KOPT-K1 (cell line): ENCODE results near the gene TTC23.
"Not testable (repeated sequence)": the region's sequence is repeated elsewhere in the genome, so short reads cannot be mapped to it uniquely, and the experiment has no call there.

Experiments used
- H3K27ac ChIP-seq: fragments of 200-600 bp; sonication (generic); 2 replicates; pipeline ENCODE4 v1.5.1; 2016; ENCODE audit warnings: antibody characterized with exemption, mild to moderate bottlenecking, low read depth, low read length; ENCODE audit not compliant: poor library complexity, severe bottlenecking
- H3K36me3 ChIP-seq: fragments of 200-600 bp; sonication (generic); 2 replicates; pipeline ENCODE4 v1.5.1; 2017; ENCODE audit warnings: antibody characterized with exemption, mild to moderate bottlenecking, low read length, moderate library complexity; ENCODE audit not compliant: insufficient read depth
- H3K9me3 ChIP-seq: fragments of 200-600 bp; sonication (generic); 2 replicates; pipeline ENCODE4 v1.5.1; 2017; ENCODE audit warnings: antibody characterized with exemption, low read length, mild to moderate bottlenecking; ENCODE audit not compliant: insufficient read depth, poor library complexity, severe bottlenecking

TTC23 gene

DNA sequence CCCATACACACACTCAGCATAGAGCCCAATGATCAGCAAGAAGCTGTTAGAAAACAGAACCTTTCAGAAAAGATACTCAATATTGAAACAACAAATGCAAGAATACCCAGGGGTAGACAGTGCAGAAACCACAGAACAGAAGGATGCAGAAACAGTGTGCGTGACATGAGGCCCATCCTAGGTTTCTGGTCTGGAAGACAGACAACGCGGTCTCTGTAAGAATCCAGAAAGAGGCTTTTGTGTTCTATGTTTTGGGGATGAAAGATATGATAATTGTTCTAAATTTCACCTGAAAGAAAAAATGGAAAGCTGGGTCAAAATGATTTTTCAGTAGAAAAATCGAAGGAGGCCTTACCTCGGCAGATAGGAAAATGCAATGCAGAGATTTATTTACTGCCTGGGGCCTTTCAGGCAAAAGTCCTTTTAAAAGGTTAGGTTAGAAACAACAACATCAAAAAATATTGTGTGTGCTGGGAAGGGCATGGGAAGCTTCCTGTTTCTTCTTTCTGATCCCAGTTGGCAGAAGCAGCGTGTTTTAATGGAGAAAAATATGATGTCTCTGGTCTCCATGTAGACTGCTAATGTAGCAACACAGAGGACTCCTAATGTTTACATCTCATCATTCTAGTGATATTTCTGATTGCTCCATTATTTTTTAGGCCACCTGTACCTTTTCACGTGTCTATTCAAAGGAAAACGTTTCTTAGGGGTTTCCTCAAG, 127.5 kb downstream of the TTC23 start:
- no peaks in the 10 kb centered on the region for H3K9me3 ChIP-seq
- no peaks in the 10 kb centered on the region for H3K36me3 ChIP-seq
- H3K27ac ChIP-seq: no peak overlapping the region

DNA sequence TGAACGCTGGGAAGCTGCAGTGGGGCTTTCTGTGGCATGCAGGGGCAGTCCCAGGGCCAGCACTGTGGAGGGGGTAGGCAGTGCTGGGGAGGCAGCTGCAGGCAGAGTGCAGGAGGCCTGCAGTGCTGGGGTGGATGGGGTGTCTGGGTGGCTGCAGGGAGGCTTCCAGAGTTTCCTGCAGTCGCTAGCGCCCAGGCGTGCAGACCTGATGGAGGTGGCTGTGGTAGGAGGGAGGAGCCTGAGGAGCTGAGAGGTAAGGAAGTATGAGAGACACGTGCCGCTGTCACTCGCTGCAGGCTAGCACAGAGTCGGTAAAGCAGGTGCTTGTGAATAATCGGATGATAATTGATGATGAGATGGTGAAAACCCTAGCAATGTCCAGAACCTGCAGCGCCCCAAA, 128.2 kb downstream of the TTC23 start:
- Histone ChIP-seq H3K9me3 (no peaks in the 10 kb centered on the region), H3K36me3 (no peaks in the 10 kb centered on the region), H3K27ac (no peak overlapping the region)

- Histone ChIP-seq H3K27ac (no peak overlapping the region), H3K36me3 (no peaks in the 10 kb centered on the region), H3K9me3 (no peaks in the 10 kb centered on the region)
Measured at GRCh38 chr15:99120050-99120777, 129.2 kb downstream of the TTC23 start.

GRCh38 chr15:99118801-99119546, 130.4 kb downstream of the TTC23 start:
- Histone ChIP-seq H3K27ac (no peak overlapping the region), H3K36me3 (no peaks in the 10 kb centered on the region), H3K9me3 (no peaks in the 10 kb centered on the region)

- no peak overlapping the region for H3K27ac ChIP-seq
- H3K36me3 ChIP-seq: no peaks in the 10 kb centered on the region
- H3K9me3 ChIP-seq: no peaks in the 10 kb centered on the region
Measured at GRCh38 chr15:99118258-99118632, 131.1 kb downstream of the TTC23 start.

DNA sequence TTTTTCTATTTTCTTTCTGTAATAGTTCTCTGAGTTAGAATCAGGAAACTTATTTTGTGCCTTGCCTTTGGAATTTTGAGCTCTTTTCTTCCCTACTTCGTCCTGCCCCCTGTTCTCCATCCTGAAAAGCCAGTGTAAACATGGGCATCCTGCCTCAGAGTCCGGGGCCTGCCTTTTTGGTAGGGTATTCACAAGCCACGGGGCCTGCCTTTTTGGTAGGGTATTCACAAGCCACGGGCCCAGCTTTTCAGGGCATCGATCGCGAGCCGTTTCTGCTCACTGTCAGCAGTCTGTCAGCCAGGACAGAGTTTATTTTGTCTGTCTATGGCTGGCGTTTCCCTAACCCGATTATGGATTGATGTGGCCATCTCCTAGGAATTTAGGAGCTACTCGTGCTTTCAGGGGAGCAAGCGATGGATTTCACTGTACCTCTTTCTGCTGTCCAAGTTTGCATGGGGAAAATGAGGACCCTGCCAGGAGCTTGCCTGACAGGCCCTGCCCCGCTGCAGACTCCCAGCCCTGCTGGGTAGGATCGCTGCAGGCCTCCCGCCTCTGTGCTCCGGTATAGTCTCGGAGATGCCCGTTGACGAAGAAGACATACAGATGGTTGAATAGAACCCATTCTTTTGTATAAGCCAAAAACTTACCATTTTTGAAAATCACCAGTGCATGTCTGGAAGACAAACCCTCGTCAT, 131.7 kb downstream of the TTC23 start:
- no peaks in the 10 kb centered on the region for H3K36me3 ChIP-seq
- no peak overlapping the region for H3K27ac ChIP-seq
- H3K9me3 ChIP-seq: no peaks in the 10 kb centered on the region

- no peaks in the 10 kb centered on the region for H3K9me3 ChIP-seq
- no peak overlapping the region for H3K27ac ChIP-seq
- no peaks in the 10 kb centered on the region for H3K36me3 ChIP-seq
Measured at GRCh38 chr15:99117111-99117510, 132.3 kb downstream of the TTC23 start.

DNA sequence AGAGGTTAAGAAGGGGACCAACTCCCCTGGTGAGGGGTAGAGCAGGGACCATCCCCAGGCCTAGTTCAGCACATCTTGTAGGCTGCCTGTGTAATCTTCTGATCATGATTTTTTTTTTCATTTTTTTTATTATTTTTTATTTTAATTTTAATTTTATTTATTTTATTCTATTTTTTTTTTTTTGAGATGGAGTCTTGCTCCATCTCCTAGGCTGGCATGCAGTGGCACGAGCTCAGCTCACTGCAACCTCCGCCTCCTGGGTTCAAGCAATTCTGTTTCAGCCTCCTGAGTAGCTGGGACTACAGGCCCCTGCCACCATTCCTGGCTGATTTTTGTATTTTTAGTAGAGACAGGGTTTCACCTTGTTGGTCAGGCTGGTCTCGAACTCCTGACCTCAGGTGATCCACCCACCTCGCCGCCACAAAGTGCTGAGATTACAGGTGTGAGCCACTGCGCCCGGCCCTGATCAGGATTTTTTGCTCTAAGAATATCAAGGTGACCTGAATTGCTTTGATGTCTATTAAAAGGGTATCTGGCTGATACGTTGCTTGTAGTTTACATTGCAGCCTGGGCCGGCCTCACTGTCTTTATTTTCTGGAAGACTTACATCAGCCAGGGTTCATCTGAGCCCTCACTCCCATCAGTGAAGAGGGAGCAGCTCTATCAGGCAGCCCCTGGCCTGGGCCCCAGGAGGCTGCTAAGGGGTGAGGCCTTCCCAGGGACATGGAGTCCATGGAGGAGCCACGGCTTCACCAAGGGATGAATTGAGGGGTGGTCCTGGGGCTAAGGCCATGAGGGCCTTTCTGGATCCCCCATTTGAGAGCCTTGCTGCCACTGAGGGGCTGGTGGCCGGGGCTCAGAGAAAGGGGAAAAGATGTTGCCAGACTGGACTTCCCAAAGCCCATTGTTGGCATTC, 133.8 kb downstream of the TTC23 start:
- Histone ChIP-seq H3K9me3 (no peaks in the 10 kb centered on the region), H3K36me3 (no peaks in the 10 kb centered on the region), H3K27ac (no peak overlapping the region)

DNA sequence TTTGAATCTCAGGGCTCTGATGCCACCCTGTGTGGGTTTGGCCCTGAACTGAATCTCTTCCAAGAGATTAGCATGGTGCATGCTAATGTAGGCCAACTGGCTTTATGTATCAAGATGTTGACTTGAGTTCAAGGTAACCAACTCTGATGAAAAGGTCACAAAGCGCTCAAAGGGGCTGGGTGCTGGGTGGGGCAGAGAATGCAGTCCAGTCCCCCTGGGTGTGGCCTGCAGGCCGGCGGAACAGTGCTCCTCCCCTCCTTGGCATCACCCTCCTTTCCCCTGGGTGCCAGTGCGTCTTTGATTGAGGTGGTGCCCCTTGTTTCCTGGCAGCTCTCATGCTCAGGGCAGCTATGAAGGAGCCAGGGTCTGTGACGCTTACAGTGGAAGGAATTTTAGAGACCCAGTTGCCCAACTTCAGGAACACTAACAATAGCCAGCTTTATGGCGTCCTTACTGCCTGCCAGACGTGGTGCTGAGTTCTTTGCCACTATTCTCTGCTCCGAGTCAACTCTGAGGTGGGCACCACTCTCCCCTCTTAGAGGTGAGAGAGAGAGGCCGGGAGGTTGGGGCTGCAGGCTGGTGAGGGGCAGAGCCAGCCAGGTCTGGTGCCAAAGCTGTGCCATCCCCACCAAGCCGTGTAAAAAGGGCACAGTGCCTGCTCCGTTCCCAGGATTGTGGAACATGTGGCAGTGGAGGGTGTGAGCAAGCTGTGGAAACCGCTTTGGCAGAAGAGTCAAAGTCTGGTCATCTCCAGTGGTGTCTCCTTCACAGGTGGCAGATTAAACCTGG, 134.7 kb downstream of the TTC23 start:
- Histone ChIP-seq H3K36me3 (no peaks in the 10 kb centered on the region), H3K27ac (no peak overlapping the region), H3K9me3 (no peaks in the 10 kb centered on the region)

- H3K9me3 ChIP-seq: no peaks in the 10 kb centered on the region
- no peak overlapping the region for H3K27ac ChIP-seq
- H3K36me3 ChIP-seq: no peaks in the 10 kb centered on the region
Measured at GRCh38 chr15:99113547-99114271, 135.7 kb downstream of the TTC23 start.

GRCh38 chr15:99111641-99112040, 137.7 kb downstream of the TTC23 start:
- H3K36me3 ChIP-seq, H3K9me3 ChIP-seq, H3K27ac ChIP-seq: not testable (repeated sequence)

DNA sequence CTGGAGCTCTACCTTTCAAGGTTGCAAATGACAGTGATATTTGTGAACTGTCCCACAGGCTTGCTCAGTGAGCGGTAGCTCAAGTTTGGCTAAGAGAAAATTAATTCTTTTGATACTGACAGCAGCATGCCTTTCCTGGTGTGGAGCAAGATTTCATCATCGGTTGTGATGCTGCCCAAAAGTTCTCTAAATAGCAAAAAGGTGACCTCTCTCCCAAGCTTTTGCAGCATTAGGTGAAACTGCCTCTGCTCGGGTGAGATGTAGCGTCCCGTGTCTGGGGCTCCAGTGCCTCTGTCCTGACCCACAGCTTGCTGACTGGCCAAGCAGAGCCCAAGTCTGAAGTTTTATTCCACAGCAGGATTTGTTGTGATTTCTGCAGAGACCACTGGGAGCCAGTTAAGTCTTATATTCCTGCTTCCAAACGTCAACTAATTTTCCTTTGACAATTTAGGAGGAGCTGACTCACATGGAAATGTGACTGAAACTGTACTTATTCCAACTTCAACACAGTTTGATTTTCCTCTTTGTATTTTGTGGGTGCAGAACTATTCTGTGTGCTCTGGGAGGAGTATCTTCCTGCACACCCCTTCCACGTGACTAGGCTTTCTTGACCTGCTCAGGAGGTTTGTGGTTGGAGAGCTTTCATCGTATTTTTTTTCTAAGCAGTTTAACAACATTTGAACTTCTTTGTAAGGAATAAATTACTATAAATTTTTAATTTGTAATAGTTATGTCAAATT, 138.6 kb downstream of the TTC23 start:
- Histone ChIP-seq H3K27ac (no peak overlapping the region), H3K9me3 (no peaks in the 10 kb centered on the region), H3K36me3 (no peaks in the 10 kb centered on the region)

- Histone ChIP-seq H3K9me3 (no peaks in the 10 kb centered on the region), H3K36me3 (no peaks in the 10 kb centered on the region), H3K27ac (no peak overlapping the region)
Measured at GRCh38 chr15:99110093-99110492, 139.3 kb downstream of the TTC23 start.
